Kidney (tissue), 14 donors: Measurements from ENCODE around the gene TMEM212. TPM values are rescaled to one million over a fixed set of nuclear protein-coding genes. Genes with fewer than 3 reads are reported as not detected.

Experiments
- DNase-seq, 5 donors: peaks; one replicate each; pipeline ENCODE4 v3.0.0-alpha.2; 2013 to 2020
- FAIRE-seq: peaks from 2 replicates; lab custom pipeline; 2012; peaks lifted over from hg19 to GRCh38; lab: Jason Lieb, UNC
- H3K27ac ChIP-seq, 2 donors: one replicate each; pipeline ENCODE4 v1.7.0; 2013; ENCODE audit warnings: low read depth in 2 of 2, low read length in 2 of 2, inconsistent platforms in 1 of 2
- H3K27me3 ChIP-seq: one replicate; pipeline ENCODE4 v1.7.1; 2013; ENCODE audit warnings: low read length, inconsistent platforms; ENCODE audit not compliant: control insufficient read depth, insufficient read depth
- H3K36me3 ChIP-seq, 3 donors: one replicate each; pipeline versions ENCODE4 v1.7.0 to v1.7.1; 2013; ENCODE audit warnings: low read length in 3 of 3, control low read depth in 1 of 3, inconsistent platforms in 1 of 3; ENCODE audit not compliant: insufficient read depth in 3 of 3, control insufficient read depth in 2 of 3
- H3K4me1 ChIP-seq, 3 donors: one replicate each; pipeline versions ENCODE4 v1.7.0 to v1.7.1; 2013; ENCODE audit warnings: low read length in 3 of 3, inconsistent platforms in 1 of 3, low read depth in 1 of 3; ENCODE audit not compliant: control insufficient read depth in 2 of 3, insufficient read depth in 2 of 3
- H3K4me3 ChIP-seq, 3 donors: one replicate each; pipeline versions ENCODE4 v1.7.0 to v1.8.1; 2013; ENCODE audit warnings: low read length in 3 of 3, control low read depth in 1 of 3, inconsistent platforms in 1 of 3
- H3K9ac ChIP-seq, 3 donors: one replicate each; pipeline versions ENCODE4 v1.7.0 to v1.7.1; 2013; ENCODE audit warnings: low read length in 3 of 3, control low read depth in 1 of 3, inconsistent platforms in 1 of 3
- H3K9me3 ChIP-seq, 3 donors: one replicate each; pipeline versions ENCODE4 v1.7.0 to v1.7.1; 2013; ENCODE audit warnings: low read length in 3 of 3, control low read depth in 1 of 3, inconsistent platforms in 1 of 3; ENCODE audit not compliant: control insufficient read depth in 2 of 3, insufficient read depth in 1 of 3
- CTCF ChIP-seq: IDR thresholded peaks from 3 replicates; pipeline ENCODE4 v1.5.1; 2012; ENCODE audit warnings: mild to moderate bottlenecking, moderate library complexity, borderline replicate concordance; ENCODE audit not compliant: insufficient read depth; ENCODE audit errors: extremely low read depth
- intact Hi-C: fragments of 100-400 bp; cut with DNase I; formaldehyde crosslinking; loops from one replicate; pipeline ENCODE4 v1.11.1; 2022
- polyA plus RNA-seq: library from polyadenylated mRNA; stranded (reverse); fragments of 350-450 nt; fragmentation: Illumina TruSeq; extraction: RNeasy Lipid Tissue Mini Kit (QIAGEN cat#74804); gene quantifications from one replicate; pipeline ENCODE4 v1.2.3, GENCODE V29; 2014; ENCODE audit warnings: low read depth, low replicate concordance; ENCODE audit not compliant: insufficient read depth
- total RNA-seq: library from RNA; stranded (reverse); fragmentation: NEBNext Ultra II Directional; extraction: Animal tissue kit (Norgen Biotek cat#: 25700); gene quantifications from one replicate; pipeline ENCODE4 v1.2.1, GENCODE V29; 2021
- donor health status: control.
- donor health status: control.
- donor health status: control.
- donor health status: control.
- donor health status: control.
- donor health status: DM: yes; HTN: yes; CAD: no.
- donor health status: Normal renal cell carcinoma (clear cell type).

The TMEM212 gene
- total and polyA plus RNA-seq, 2 donors from 2014 or later: not detected

- Histone ChIP-seq H3K9ac (no peak overlapping the region), H3K27ac (no peak overlapping the region), H3K4me1 (peaks cover 0 to 6% (median 5%) of the 10 kb centered on the region in 3 donors), H3K36me3 (no peaks in the 10 kb centered on the region), H3K9me3 (no peaks in the 10 kb centered on the region), H3K27me3 (no peaks in the 10 kb centered on the region), H3K4me3 (no peak overlapping the region)
- no peak for FAIRE-seq
- no peak for TF ChIP-seq CTCF
- DNase-seq: no peak
- intact Hi-C loops: no loop called here
These were observed 35.5 kb downstream of the TMEM212 start for GRCh38 chr3:171878461-171879225.

GRCh38 chr3:171879472-171879871 is 36.3 kb downstream of the TMEM212 start:
- no peak overlapping the region for H3K27ac ChIP-seq
- H3K4me1 ChIP-seq: peaks cover 0 to 9% (median 5%) of the 10 kb centered on the region in 3 donors
- H3K9ac ChIP-seq: no peak overlapping the region
- H3K27me3 ChIP-seq: no peaks in the 10 kb centered on the region
- FAIRE-seq (no peak), DNase-seq (no peak)
- H3K4me3 ChIP-seq: no peak overlapping the region
- intact Hi-C loops: no loop called here
- TF ChIP-seq CTCF: no peak
- no peaks in the 10 kb centered on the region for H3K9me3 ChIP-seq
- H3K36me3 ChIP-seq: no peaks in the 10 kb centered on the region

- Histone ChIP-seq H3K9me3 (no peaks in the 10 kb centered on the region), H3K36me3 (no peaks in the 10 kb centered on the region), H3K9ac (no peak overlapping the region), H3K27ac (no peak overlapping the region), H3K27me3 (no peaks in the 10 kb centered on the region), H3K4me3 (no peak overlapping the region), H3K4me1 (peaks cover 0 to 9% (median 5%) of the 10 kb centered on the region in 3 donors)
- DNase-seq: no peak
- intact Hi-C loops: no loop called here
- no peak for TF ChIP-seq CTCF
- no peak for FAIRE-seq
These were observed 37.1 kb downstream of the TMEM212 start for GRCh38 chr3:171880101-171880870.
